D721Med (cell line): Measurements from ENCODE around the gene OR6B3.

Experiments used
- DNase-seq: peaks from one replicate; pipeline ENCODE4 v3.0.0; 2011; ENCODE audit warnings: low spot score; ENCODE audit not compliant: insufficient read length
- FAIRE-seq: peaks from 2 replicates; lab custom pipeline; 2011; peaks lifted over from hg19 to GRCh38; lab: Jason Lieb, UNC
- CTCF ChIP-seq: IDR thresholded peaks from 2 replicates; pipeline ENCODE4 v1.5.1; 2012; ENCODE audit warnings: mild to moderate bottlenecking, control low read depth; ENCODE audit not compliant: insufficient read depth; ENCODE audit errors: missing control alignments

The OR6B3 gene

GRCh38 chr2:240032406-240033329, 20.7 kb downstream of the OR6B3 start:
- no peak for TF ChIP-seq CTCF
- no peak for DNase-seq
- no peak for FAIRE-seq

GRCh38 chr2:240030379-240031094, 22.8 kb downstream of the OR6B3 start, which contains the start of gene OR6B2:
TSS of gene OR6B2 (minus strand) at chr2:240030429. CDS start at chr2:240030429, 0 bp downstream.
- FAIRE-seq (no peak), DNase-seq (no peak)
- no peak for TF ChIP-seq CTCF

- no peak for FAIRE-seq
- no peak for TF ChIP-seq CTCF
- no peak for DNase-seq
Observed at GRCh38 chr2:240024766-240025165, 28.6 kb downstream of the OR6B3 start.

GRCh38 chr2:240023792-240024191, 29.5 kb downstream of the OR6B3 start:
- DNase-seq (no peak), FAIRE-seq (no peak)
- no peak for TF ChIP-seq CTCF

- no peak for FAIRE-seq
- TF ChIP-seq CTCF = peak; percentile 62
Observed at GRCh38 chr2:240021488-240022104, 31.7 kb downstream of the OR6B3 start.

GRCh38 chr2:240018071-240018750, 35.1 kb downstream of the OR6B3 start:
- TF ChIP-seq CTCF = no peak
- DNase-seq = no peak
- FAIRE-seq = no peak

More at GRCh38 chr2:240021488-240022104, 31.7 kb downstream of the OR6B3 start:
- DNase-seq = peak; percentile 88
